ENCODE results near the gene OGDH.

DNA sequence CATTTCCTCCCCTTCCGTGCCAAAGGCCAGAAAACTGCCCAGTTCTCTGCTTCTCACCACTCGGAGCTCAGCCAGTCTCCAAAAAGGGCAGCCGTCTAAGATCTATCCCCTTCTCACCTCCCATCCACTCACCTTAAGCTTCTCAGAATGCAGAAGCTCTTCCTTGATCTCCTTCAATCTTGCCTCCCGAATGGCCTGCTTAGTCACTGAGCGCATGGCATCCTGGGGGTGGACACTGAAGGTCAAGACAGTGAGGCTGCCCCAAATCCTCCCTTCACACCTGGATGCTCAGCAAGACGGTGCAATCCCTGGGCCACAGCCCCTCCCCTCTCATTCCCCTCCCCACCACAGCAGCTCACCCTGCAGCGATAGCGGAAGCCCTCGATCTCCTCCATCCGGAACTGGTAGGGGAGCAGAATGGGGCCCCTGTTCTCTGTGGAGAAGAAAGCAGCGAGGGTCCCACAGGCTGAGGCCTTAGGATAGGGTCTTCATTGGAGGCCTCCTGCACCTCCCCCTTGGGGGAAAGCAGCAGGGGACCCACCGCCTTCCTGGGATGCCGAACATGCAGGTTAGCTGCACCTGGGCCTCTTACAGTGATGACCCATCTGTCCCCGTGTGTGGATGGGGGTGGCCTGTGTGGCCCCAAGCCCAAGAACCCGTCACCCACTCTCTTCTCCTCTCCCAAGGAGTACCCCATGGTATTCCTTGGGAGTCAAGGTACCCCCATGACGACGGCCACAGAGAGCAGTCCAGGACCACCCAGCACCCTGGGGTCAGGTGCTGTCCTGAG is 37.5 kb upstream of the OGDH start:
- no peak for TF ChIP-seq EZH2phosphoT487 (IDR thresholded peaks at IDR 0.05; ENCODE audit: insufficient read depth, low read depth)
- TF ChIP-seq EZH2 (IDR thresholded peaks at IDR 0.05; ENCODE audit: insufficient read depth, poor library complexity, severe bottlenecking) = no peak
